Occipital lobe (tissue), 2 donors: ENCODE measurements around the gene CPSF4. TPM values are rescaled to one million over a fixed set of nuclear protein-coding genes. Genes with fewer than 3 reads are reported as not detected.

Experiments used
- DNase-seq: peaks from one replicate; lab custom pipeline; 2025; lab: John Stamatoyannopoulos, UW
- total RNA-seq: library from RNA; depleted of rRNA; stranded (reverse); fragments of >200 nt; gene quantifications from one replicate; pipeline ENCODE4 v1.2.3, GENCODE V29; 2014

Gene CPSF4
- total RNA-seq, 1 donor from 2014 or later: 24.2 TPM

- DNase-seq: no peak
Observed at GRCh38 chr7:99448855-99449254, 10.1 kb downstream of the CPSF4 start.

- DNase-seq: no peak
Observed at GRCh38 chr7:99449326-99449725, 10.6 kb downstream of the CPSF4 start.

- peak; percentile 56 for DNase-seq
Observed at GRCh38 chr7:99451936-99452335, 13.2 kb downstream of the CPSF4 start.

GRCh38 chr7:99452541-99452940 lies 13.8 kb downstream of the CPSF4 start:
- DNase-seq: no peak

- no peak for DNase-seq
Observed at GRCh38 chr7:99453105-99453504, 14.4 kb downstream of the CPSF4 start.

- no peak for DNase-seq
Observed at GRCh38 chr7:99455874-99456273, 17.1 kb downstream of the CPSF4 start.

GRCh38 chr7:99456288-99456687 lies 17.5 kb downstream of the CPSF4 start:
- DNase-seq: no peak

GRCh38 chr7:99457050-99457649 lies 18.4 kb downstream of the CPSF4 start:
- DNase-seq: no peak

GRCh38 chr7:99457650-99458493 lies 19.1 kb downstream of the CPSF4 start:
- DNase-seq: no peak

GRCh38 chr7:99459087-99459486 lies 20.3 kb downstream of the CPSF4 start:
- DNase-seq: no peak

GRCh38 chr7:99460651-99461050 lies 21.9 kb downstream of the CPSF4 start:
- DNase-seq: no peak

GRCh38 chr7:99461221-99461620 lies 22.5 kb downstream of the CPSF4 start:
- no peak for DNase-seq

- DNase-seq: no peak
Observed at GRCh38 chr7:99465421-99465768, 26.7 kb downstream of the CPSF4 start.

GRCh38 chr7:99468336-99468918 lies 29.7 kb downstream of the CPSF4 start:
- DNase-seq: no peak

- DNase-seq: no peak
Observed at GRCh38 chr7:99469381-99470065, 30.8 kb downstream of the CPSF4 start.

- peak; percentile 97 for DNase-seq
Observed at GRCh38 chr7:99472561-99473314, 34.0 kb downstream of the CPSF4 start, which contains the start of gene ZNF789. Gene ZNF789, plus strand, starts transcription at chr7:99472890. Its CDS starts 3,567 bp downstream, at chr7:99476457.

- DNase-seq: no peak
Observed at GRCh38 chr7:99473315-99473596, 34.5 kb downstream of the CPSF4 start.

GRCh38 chr7:99476107-99476506 lies 37.4 kb downstream of the CPSF4 start:
- no peak for DNase-seq

GRCh38 chr7:99478464-99479440 lies 40.0 kb downstream of the CPSF4 start:
- no peak for DNase-seq

- DNase-seq: no peak
Observed at GRCh38 chr7:99485094-99485493, 46.4 kb downstream of the CPSF4 start.
